Parathyroid adenoma (tissue), 2 donors: ENCODE measurements around the gene FANCE.

Experiments
- H2AFZ ChIP-seq: fragments of 300-600 bp; sonication (generic); one replicate; pipeline ENCODE4 v1.7.0; 2017; ENCODE audit warnings: antibody characterized with exemption, mild to moderate bottlenecking
- H3K27ac ChIP-seq: fragments of 300-600 bp; sonication (generic); one replicate; pipeline ENCODE4 v1.7.0; 2017
- H3K27me3 ChIP-seq: fragments of 300-600 bp; sonication (generic); one replicate; pipeline ENCODE4 v1.7.0; 2017; ENCODE audit warnings: low read length; ENCODE audit not compliant: control insufficient read depth, insufficient read depth
- H3K36me3 ChIP-seq: fragments of 300-600 bp; sonication (generic); one replicate; pipeline ENCODE4 v1.7.0; 2017; ENCODE audit warnings: low read length; ENCODE audit not compliant: control insufficient read depth, insufficient read depth
- H3K4me1 ChIP-seq: fragments of 300-600 bp; sonication (generic); one replicate; pipeline ENCODE4 v1.7.0; 2017; ENCODE audit warnings: control low read depth
- H3K4me2 ChIP-seq: fragments of 300-600 bp; sonication (generic); one replicate; pipeline ENCODE4 v1.7.0; 2017; ENCODE audit warnings: low read length
- H3K4me3 ChIP-seq: fragments of 300-600 bp; sonication (generic); one replicate; pipeline ENCODE4 v1.7.0; 2017; ENCODE audit warnings: low read depth, low read length
- H3K79me2 ChIP-seq: fragments of 300-600 bp; sonication (generic); one replicate; pipeline ENCODE4 v1.7.0; 2017; ENCODE audit warnings: control low read depth
- H3K9ac ChIP-seq: fragments of 300-600 bp; sonication (generic); one replicate; pipeline ENCODE4 v1.7.0; 2017; ENCODE audit warnings: mild to moderate bottlenecking
- H3K9me3 ChIP-seq: fragments of 300-600 bp; sonication (generic); one replicate; pipeline ENCODE4 v1.7.0; 2017; ENCODE audit warnings: low read length; ENCODE audit not compliant: control insufficient read depth
- TF ChIP-seq, protein P1 (sequence below): fragments of 300-600 bp; sonication (generic); IDR thresholded peaks from one replicate; pipeline ENCODE4 v1.7.0; 2017; ENCODE audit warnings: antibody characterized with exemption, mild to moderate bottlenecking
- donor health status: primary hyperparathyroidism.

FANCE gene

DNA sequence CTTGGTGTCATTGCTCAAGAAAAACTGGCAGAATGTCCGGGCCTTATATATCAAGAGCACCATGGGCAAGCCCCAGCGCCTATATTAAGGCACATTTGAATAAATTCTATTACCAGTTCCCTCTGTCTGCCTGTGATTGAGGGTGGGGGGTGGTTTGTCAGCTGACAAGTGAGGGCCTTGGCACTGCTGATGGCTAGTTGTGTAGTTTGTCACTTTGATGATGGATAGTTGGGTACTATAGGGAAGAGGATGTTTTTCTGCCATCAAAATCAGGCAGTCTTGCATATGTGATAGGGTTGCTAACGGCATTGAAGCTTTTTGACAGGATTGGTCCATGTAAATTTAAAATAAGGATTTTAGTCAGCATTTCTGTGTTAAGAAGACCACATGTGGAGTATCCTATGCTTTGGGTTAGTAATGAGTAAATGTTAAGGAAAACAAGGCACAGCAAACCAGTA, 18.6 kb downstream of the FANCE start:
- H3K27me3 ChIP-seq: no peaks in the 10 kb centered on the region
- no peak overlapping the region for H3K27ac ChIP-seq
- TF ChIP-seq, protein P1, sequence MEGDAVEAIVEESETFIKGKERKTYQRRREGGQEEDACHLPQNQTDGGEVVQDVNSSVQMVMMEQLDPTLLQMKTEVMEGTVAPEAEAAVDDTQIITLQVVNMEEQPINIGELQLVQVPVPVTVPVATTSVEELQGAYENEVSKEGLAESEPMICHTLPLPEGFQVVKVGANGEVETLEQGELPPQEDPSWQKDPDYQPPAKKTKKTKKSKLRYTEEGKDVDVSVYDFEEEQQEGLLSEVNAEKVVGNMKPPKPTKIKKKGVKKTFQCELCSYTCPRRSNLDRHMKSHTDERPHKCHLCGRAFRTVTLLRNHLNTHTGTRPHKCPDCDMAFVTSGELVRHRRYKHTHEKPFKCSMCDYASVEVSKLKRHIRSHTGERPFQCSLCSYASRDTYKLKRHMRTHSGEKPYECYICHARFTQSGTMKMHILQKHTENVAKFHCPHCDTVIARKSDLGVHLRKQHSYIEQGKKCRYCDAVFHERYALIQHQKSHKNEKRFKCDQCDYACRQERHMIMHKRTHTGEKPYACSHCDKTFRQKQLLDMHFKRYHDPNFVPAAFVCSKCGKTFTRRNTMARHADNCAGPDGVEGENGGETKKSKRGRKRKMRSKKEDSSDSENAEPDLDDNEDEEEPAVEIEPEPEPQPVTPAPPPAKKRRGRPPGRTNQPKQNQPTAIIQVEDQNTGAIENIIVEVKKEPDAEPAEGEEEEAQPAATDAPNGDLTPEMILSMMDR: no peak
- no peaks in the 10 kb centered on the region for H3K9me3 ChIP-seq
- no peak overlapping the region for H3K4me3 ChIP-seq
- H3K4me2 ChIP-seq: no peak overlapping the region
- no peak overlapping the region for H3K9ac ChIP-seq
- no peaks in the 10 kb centered on the region for H3K79me2 ChIP-seq
- H2AFZ ChIP-seq: no peak overlapping the region
- H3K4me1 ChIP-seq: peaks cover 15% of the 10 kb centered on the region
- H3K36me3 ChIP-seq: no peaks in the 10 kb centered on the region

DNA sequence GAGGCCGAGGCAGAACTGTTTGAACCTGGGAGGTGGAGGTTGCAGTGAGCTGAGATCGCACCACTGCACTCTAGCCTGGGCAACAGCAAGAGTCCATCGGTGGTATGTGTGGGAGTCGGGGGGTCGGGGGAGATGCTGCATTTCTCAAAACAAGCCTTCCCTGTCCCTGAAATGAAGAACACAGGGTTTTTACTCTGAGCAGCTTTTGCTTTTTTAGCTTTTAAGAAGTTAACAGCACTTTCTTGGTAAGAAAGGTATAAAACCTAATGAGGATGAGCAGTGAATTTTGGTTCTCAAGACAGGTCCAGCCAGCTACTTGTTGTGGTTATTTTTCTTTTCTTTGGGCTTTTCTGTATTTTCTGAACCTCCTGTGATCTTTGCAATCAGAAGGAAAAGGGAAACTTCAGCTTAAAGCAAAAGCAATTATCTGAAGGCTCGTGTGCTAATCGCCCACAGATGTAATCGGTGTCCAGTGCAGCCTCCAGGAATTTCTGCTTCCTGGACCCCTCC, 19.8 kb downstream of the FANCE start:
- Histone ChIP-seq H3K4me1 (peaks cover 15% of the 10 kb centered on the region), H3K4me3 (no peak overlapping the region)

DNA sequence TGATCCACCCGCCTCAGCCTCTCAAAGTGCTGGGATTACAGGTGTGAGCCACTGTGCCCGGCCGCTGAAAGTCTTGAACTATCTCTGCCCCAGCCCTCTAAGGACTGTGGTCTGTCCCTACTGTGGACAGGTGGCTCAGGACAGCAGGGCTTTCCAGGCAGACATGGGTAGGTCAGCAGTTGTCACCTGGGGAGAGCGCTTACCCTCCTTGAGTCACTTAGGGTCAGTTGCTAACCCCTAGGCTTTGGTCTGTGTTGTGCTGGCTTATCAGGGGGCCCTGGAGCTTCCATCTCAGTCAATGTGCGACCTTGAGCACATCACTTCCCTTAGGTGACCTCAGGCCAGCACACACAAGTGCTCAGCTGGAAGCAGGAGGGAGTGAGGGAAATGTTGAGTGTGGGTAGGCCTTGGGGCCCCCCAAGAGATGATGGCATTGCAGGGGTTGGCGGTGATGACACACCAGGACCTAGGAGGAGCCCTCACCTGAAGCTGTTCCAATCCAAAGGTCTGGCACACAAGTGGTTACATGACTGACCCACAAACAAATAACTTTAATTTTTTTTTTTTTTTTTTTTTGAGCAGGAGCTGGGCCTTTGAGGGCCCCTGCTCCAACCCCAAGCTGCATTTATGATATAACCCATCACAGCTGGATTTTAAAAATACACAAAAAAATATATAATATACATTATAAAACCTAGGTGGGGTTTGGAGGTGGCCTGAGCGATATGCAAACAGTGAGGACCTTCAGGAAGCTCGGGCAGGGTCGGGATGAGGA, 21.1 kb downstream of the FANCE start:
- H3K9ac ChIP-seq: no peak overlapping the region
- H3K4me1 ChIP-seq: peaks cover 9% of the 10 kb centered on the region
- H3K27me3 ChIP-seq: no peaks in the 10 kb centered on the region
- no peaks in the 10 kb centered on the region for H3K79me2 ChIP-seq
- H3K36me3 ChIP-seq: no peaks in the 10 kb centered on the region
- H3K4me3 ChIP-seq: no peak overlapping the region
- H3K9me3 ChIP-seq: no peaks in the 10 kb centered on the region
- TF ChIP-seq, protein P1: no peak
- no peak overlapping the region for H3K4me2 ChIP-seq
- no peak overlapping the region for H2AFZ ChIP-seq
- no peak overlapping the region for H3K27ac ChIP-seq

More for the DNA sequence above, 19.8 kb downstream of the FANCE start:
- H3K27ac ChIP-seq: no peak overlapping the region
- H3K79me2 ChIP-seq: no peaks in the 10 kb centered on the region
- TF ChIP-seq, protein P1: no peak
- H3K36me3 ChIP-seq: no peaks in the 10 kb centered on the region
- no peaks in the 10 kb centered on the region for H3K27me3 ChIP-seq
- no peak overlapping the region for H3K9ac ChIP-seq
- H3K4me2 ChIP-seq: no peak overlapping the region
- no peaks in the 10 kb centered on the region for H3K9me3 ChIP-seq
- no peak overlapping the region for H2AFZ ChIP-seq

DNA sequence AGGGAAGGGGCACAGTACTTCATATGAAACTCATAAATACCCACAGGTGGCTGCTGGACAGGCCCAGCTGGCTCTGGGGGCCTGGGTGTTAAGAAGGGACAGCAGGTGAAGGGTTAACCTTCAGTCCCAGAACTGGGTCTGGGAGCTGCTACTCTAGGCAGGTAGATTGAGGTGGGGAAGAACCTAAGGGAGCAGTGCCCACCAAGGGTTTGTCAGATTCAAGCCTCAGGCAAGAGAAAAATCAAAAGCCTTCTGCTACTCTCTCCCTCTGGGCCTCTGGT, 21.7 kb downstream of the FANCE start:
- Histone ChIP-seq H3K4me1 (peaks cover 8% of the 10 kb centered on the region), H3K9ac (no peak overlapping the region)
- TF ChIP-seq, protein P1: no peak

More for the DNA sequence above, 21.7 kb downstream of the FANCE start:
- H3K27me3 ChIP-seq: no peaks in the 10 kb centered on the region
- no peak overlapping the region for H3K27ac ChIP-seq
- H3K4me2 ChIP-seq: no peak overlapping the region
- no peak overlapping the region for H2AFZ ChIP-seq
- no peaks in the 10 kb centered on the region for H3K9me3 ChIP-seq
- no peaks in the 10 kb centered on the region for H3K79me2 ChIP-seq
- H3K4me3 ChIP-seq: no peak overlapping the region
- H3K36me3 ChIP-seq: no peaks in the 10 kb centered on the region
